Activated T-helper 1 cell treated with anti-CD3 and anti-CD28 coated beads, Interleukin-2, amount 50 U/mL, for 16 hours (primary cell): ENCODE measurements around the gene BMERB1.
"Not testable (repeated sequence)": the region's sequence is repeated elsewhere in the genome, so short reads cannot be mapped to it uniquely, and the experiment has no call there.

ENCODE experiments used
- DNase-seq, 2 donors: peaks; one replicate each; pipeline ENCODE4 v3.0.0-alpha.2; 2020; ENCODE audit warnings: low read depth in 1 of 2, low spot score in 1 of 2

Gene BMERB1

DNA sequence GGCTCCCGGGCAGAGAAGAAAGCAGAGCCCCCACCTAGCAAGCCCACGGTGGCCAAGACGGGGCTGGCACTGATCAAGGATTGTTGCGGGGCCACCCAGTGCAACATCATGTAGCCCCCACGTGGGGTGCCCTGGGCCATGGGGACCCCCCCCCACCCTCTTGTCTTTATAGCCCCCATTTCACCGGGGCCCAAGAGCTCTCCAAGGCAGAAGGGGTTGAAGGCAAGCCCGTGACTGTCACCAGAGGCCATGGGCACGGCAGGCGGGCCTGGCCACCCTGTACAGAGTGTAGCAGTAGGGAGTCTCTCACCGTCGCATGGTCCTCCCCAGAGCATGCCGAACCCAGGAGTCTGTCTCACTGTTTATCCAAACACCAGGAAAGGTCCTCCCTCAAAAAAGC lies 152.3 kb downstream of the BMERB1 start:
- no peak for DNase-seq

- no peak for DNase-seq
Measured at GRCh38 chr16:15587152-15587825, 152.9 kb downstream of the BMERB1 start.

DNA sequence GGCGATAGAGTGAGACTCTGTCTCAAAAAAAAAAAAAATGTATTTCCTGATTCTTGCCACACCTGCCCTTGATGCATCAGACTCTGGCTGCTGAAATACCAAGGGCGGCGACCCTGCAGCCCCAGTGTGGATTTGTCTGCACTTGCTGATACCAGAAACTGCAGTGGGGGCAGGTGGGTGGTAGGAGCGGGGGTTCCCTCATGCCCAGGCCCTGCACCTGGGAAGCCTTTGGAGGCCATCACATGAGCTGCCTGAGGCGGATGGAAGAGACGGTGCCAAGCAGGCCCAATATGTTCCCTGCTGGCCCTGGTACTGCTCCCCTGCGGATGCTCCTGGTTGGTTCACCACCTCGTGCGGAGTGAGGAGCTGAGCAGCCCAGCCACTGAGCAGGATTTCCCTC lies 157.9 kb downstream of the BMERB1 start:
- no peak for DNase-seq

GRCh38 chr16:15593235-15593634 lies 158.8 kb downstream of the BMERB1 start:
- no peak for DNase-seq

DNA sequence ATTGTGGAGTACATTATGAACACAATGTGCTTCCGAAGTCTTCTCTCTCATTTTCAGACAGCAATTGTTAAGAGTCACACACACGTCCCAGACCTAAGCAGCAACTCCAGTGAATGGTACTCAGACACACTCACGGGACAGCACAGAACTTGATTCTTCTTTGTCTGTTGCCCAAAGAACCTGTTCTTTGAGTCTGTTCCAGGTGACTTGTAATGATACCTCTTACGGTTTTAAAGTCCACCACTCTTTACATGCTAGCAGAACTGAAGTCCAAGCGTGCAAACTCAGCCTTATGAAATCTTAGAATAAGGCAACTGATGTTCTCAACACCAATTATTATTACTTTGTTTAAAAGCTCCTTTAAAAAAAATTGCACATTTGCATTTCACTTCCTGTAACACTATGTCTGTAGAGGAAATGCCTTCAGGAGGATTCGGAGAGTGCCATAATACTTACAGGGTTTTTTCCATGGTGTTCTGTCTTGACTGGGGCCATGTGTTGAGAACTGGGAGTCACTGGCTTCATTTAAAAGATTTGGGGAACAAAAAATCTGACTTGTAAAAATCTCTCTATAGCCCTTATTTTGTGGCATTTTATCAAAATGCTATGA lies 160.4 kb downstream of the BMERB1 start:
- DNase-seq: no peak

DNA sequence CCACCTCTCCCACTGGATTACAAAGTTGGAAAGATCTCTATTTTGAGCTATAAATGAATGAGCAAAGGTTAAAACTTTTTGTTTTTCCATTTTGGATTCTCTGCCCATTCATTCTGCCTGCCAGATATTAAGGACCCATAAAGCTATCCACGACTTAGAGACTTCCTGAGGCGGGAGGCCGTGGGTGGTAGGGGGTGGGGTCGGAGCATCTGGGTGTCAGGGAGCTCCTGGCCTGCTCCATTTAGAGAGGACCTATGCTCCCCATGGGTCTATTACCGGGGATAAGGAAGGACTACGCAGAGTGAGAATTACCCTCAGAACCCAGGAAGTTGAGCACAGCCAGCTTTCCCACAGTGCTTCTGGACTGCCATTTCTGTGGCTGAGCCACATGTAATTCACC lies 162.7 kb downstream of the BMERB1 start:
- no peak for DNase-seq

DNA sequence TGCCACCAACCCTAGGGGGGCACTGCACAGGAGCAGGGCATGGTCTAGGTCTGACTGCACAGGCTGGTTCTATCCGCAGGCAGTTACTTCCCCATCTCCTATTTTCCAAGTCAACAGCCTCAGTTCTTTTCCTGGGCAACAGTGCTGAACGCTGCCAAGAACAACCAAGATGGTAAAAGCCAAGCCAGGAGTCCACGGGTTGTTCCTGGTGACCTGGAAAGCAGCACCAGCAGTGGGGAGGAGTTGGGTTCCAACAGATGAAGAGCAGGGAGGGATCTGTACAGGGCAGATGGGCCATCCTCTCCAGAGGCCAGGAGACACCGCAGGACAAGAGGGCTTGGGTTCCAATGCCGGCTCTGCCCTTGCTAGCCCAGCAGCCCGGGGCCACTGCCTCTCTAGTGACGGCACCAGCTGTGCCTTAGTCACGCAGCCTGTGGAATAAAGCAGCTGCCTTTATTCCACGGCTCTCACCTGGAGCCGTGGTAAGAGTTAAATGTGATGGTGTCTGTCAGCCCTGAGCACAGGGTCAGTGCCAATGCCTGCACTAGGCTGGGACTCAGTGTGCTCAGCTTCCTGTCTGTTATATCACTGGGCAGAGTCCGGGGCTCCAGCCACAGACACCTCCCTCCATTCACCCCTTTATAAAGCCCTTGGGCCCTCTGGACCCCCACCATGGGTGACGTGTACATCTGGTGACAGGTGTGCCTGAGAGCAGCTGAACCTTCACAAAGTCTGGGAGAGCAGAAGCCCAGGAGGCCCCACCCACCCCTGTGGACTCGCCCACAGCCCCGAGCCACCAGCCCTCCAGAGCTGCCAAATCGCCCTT lies 163.6 kb downstream of the BMERB1 start:
- DNase-seq: no peak

GRCh38 chr16:15598648-15599190 lies 164.3 kb downstream of the BMERB1 start:
- DNase-seq: no peak

- DNase-seq: no peak
Measured at GRCh38 chr16:15599303-15600070, 165.1 kb downstream of the BMERB1 start.

GRCh38 chr16:15601212-15601879 lies 167.0 kb downstream of the BMERB1 start:
- no peak for DNase-seq

DNA sequence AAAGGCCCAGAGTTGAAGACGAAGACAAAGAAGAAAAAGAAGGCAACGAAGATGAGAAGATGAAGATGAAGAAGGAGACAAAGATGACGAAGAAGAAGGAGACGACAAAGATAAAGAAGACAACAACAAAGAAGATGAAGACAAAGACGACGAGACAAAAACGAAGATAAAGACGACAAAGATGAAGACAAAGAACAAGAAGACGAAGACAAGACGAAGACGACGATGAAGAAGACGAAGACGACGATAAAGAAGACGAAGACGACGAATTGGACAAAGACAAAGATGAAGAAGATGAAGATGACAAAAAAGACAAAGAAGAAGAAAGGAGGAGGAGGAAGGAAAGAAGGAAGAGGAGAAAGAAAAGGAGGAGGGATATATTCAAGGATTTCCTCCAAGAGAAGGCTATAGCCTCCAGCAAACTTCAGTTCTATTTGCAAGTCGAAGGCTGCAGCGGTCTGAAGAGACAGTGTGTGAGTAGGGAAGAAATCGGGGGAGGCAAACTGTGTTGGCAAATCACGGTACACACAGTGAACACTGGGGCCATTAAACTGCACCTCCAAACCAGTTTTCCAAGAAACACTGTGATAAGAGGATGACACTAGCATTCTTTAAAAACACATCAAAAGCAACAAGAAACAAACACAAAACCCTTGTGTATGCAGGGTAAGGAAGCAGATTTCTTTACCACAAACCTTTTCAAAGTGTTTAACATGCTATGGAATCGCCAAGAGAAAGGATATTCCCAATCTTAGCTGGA lies 168.1 kb downstream of the BMERB1 start:
- no peak for DNase-seq

- DNase-seq: no peak
Measured at GRCh38 chr16:15604460-15605440, 170.4 kb downstream of the BMERB1 start.

DNA sequence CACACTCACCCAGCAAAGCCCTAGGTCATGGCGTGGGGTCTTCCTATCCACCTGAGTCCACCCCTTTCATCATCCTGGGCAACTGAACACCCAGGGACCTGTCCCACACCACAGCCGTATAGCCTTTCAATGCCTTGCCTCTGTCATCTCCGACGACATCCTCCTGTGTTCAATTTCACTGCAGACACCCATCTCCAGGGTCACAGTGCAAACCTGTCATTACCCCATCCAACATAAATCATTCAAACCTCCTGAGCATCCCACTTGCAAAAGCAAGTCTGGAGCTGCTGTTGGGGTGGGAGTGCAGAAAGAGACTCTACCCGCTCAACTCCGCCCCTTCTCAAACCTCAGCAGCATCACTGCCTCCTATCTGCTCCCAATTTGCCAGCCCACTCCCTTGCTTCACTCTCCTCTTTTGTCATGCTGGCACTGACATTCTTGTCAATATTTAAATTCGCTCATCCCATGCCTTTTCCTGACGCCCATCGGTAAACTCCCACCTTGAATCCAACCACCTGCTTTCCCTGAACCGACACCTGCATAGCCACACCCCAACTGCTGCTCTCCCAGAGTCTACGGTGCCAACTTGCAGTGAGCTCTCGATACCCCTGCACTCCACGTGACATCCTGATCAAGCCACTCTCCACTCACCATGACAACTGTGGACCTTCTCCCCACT lies 171.6 kb downstream of the BMERB1 start:
- no peak for DNase-seq

DNA sequence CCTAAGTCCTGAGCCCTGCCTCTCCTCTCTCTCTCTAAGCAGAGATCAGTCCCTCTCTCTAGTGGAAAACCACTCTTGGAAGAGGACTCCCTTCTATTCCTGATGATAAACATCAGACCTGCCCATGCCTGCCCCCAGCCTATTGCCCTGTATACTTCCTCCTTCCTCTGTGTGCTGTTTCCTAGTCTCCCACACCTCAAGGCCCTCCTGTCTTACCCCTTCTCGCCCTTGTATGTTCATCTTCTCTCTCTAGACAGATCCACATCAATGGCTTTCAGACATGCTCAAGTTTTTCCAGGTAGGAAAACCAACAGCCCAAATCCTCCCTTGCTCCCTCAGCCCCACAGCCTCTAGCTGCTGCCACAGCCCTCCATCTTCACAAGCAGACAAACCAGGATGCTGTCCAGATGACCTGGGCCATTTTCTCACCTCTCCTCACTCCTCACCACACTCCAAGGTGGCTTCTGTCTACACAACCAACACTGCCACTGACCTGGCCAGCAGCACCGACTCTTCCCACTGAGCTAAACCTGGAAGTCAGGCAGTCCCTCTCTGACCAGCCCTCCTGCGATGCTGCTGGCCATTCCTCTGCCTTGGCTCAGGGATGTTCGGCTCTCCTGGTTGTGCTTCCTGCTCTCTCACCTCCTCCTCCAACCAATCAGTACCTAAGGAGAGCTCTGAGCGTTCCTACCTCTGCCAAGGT lies 172.3 kb downstream of the BMERB1 start:
- DNase-seq: no peak

DNA sequence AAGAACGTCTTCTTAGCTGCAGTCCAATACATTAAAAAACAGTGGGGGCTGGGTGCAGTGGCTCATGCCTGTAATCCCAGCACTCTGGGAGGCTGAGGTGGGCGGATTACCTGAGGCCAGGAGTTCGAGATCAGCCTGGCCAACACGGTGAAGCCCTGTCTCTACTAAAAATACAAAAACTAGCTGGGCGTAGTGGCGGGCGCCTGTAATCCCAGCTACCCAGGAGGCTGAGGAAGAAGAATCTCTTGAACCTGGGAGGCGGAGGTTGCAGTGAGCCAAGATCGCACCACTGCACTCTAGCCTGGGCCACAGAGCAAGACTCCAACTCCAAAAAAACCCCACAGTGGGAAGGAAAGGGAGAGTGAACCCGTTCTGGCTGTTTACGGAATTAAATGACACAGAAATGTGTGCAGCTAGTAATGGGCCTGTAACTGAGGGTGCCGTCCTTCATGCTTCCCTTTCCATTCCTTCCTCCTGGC lies 172.9 kb downstream of the BMERB1 start:
- DNase-seq: not testable (repeated sequence)

DNA sequence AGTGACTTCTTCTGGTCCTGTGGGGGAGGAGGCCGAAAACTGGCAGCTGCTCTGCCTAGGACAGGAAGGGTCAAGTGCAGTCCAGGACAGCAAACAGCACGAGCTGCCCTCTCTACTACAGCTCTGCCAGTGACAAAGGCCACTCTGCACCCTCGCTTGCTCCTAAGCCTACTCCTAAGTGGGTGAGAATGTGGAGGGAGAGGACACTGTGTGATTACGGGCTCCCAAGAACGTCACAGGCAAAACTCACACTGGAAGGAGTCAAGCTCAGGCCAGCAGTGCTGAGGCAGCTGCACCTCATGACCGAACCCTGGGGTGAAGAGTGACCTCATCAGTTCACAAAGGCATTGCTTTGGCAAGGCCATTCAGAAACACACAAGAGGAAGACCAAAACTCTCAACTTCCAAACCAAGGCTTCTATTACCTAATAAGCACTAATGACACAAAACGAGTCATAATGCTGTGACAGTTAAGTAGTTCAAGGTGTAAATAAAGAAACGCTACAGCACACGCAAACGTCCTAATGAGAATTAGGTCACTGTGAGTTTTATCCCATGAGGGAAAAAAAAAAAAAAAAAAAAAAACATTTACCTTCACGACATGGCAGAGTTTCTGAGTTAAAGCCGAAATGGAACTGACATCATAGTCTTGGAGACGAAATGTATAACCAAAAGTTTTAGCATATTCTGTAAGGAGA lies 173.5 kb downstream of the BMERB1 start:
- DNase-seq: no peak
